Retinal pigment epithelial cell (primary cell): ENCODE data around the gene PLK5.
A peak's percentile ranks its signal among the peaks of the same experiment; 100 is the strongest.

Experiments used
- DNase-seq: peaks from one replicate; pipeline ENCODE4 v3.0.0-alpha.2; 2010; ENCODE audit warnings: low read depth
- H3K4me3 ChIP-seq: 2 replicates; pipeline ENCODE4 v1.5.1; 2011; ENCODE audit warnings: mild to moderate bottlenecking, low read length, control low read depth, moderate library complexity
- CTCF ChIP-seq: conservative IDR thresholded peaks from 2 replicates; pipeline ENCODE4 v1.5.1; 2011; ENCODE audit warnings: low read depth, low read length, control low read depth, inconsistent platforms

Gene PLK5

GRCh38 chr19:1567116-1567847 is 43.4 kb downstream of the PLK5 start:
- H3K4me3 ChIP-seq: peak overlapping the region; percentile 79
- DNase-seq: no peak
- TF ChIP-seq CTCF: no peak

- peak overlapping the region; percentile 79 for H3K4me3 ChIP-seq
- no peak for TF ChIP-seq CTCF
- no peak for DNase-seq
Measured at GRCh38 chr19:1567848-1568227, 44.0 kb downstream of the PLK5 start.

GRCh38 chr19:1568320-1569019 is 44.6 kb downstream of the PLK5 start, which contains the start of gene MEX3D:
MEX3D (minus strand) TSS chr19:1568325; CDS start chr19:1568058, 267 bp downstream.
- DNase-seq: no peak
- TF ChIP-seq CTCF: no peak
- H3K4me3 ChIP-seq: peak within 1 kb of the TSS; percentile 79

GRCh38 chr19:1569997-1570396 is 46.1 kb downstream of the PLK5 start:
- no peak overlapping the region for H3K4me3 ChIP-seq
- no peak for DNase-seq
- no peak for TF ChIP-seq CTCF

GRCh38 chr19:1570836-1571235 is 47.0 kb downstream of the PLK5 start:
- no peak for DNase-seq
- TF ChIP-seq CTCF: no peak
- H3K4me3 ChIP-seq: no peak overlapping the region

GRCh38 chr19:1571358-1571757 is 47.5 kb downstream of the PLK5 start:
- no peak for DNase-seq
- TF ChIP-seq CTCF: no peak
- H3K4me3 ChIP-seq: no peak overlapping the region

- no peak for DNase-seq
- H3K4me3 ChIP-seq: no peak overlapping the region
- TF ChIP-seq CTCF: no peak
Measured at GRCh38 chr19:1572795-1573194, 48.9 kb downstream of the PLK5 start.
